Breast epithelium (tissue), 3 donors: ENCODE results near the gene PHACTR3.

Experiments used
- POLR2A ChIP-seq: fragments of 450-650 bp; IDR thresholded peaks from one replicate; pipeline ENCODE4 v1.6.1; 2016; ENCODE audit warnings: antibody characterized with exemption, mild to moderate bottlenecking, moderate library complexity
- POLR2AphosphoS5 ChIP-seq, 3 donors: sonication (generic); formaldehyde crosslinking; IDR thresholded peaks; one replicate each; pipeline ENCODE4 v1.6.1; 2017; ENCODE audit warnings: antibody characterized with exemption in 3 of 3
- TF ChIP-seq, protein P1 (sequence below), 3 donors: fragments of 450-650 bp; IDR thresholded peaks; one replicate each; pipeline ENCODE4 v1.5.1; 2016 to 2017; ENCODE audit warnings: antibody characterized with exemption in 3 of 3, mild to moderate bottlenecking in 3 of 3, moderate library complexity in 3 of 3

GRCh38 chr20:59597240-59597639 is 7.1 kb upstream of the PHACTR3 start:
- TF ChIP-seq POLR2A: no peak
- TF ChIP-seq, protein P1, sequence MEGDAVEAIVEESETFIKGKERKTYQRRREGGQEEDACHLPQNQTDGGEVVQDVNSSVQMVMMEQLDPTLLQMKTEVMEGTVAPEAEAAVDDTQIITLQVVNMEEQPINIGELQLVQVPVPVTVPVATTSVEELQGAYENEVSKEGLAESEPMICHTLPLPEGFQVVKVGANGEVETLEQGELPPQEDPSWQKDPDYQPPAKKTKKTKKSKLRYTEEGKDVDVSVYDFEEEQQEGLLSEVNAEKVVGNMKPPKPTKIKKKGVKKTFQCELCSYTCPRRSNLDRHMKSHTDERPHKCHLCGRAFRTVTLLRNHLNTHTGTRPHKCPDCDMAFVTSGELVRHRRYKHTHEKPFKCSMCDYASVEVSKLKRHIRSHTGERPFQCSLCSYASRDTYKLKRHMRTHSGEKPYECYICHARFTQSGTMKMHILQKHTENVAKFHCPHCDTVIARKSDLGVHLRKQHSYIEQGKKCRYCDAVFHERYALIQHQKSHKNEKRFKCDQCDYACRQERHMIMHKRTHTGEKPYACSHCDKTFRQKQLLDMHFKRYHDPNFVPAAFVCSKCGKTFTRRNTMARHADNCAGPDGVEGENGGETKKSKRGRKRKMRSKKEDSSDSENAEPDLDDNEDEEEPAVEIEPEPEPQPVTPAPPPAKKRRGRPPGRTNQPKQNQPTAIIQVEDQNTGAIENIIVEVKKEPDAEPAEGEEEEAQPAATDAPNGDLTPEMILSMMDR (IDR thresholded peaks at IDR 0.05): no peak
- TF ChIP-seq POLR2AphosphoS5 (IDR thresholded peaks at IDR 0.05): no peak
